ENCODE data around the gene SDK1. TPM values are rescaled to one million over a fixed set of nuclear protein-coding genes. Genes with fewer than 3 reads are reported as not detected.

SDK1 gene
- total and polyA plus RNA-seq, 2 experiments from 2014 or later: 2.1 to 10.0 TPM

DNA sequence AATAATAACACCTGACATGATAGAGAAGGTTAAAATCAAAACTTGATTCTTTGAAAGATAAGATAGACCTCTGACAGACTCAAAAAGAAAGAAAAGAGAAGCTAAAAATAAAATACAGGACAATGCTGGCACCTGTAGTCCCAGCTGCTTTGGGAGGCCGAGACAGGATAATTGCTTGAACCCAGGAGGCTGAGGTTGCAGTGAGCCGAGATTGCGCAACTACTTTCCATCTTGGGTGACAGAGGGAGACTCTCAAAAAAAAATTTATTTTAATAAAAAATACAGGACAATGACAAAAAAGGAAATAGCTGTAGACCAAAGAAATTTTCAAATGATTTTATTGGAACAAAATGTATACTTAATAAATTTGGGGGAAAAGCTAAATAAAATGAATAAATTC lies 263.2 kb downstream of the SDK1 start:
- DNase-seq (ENCODE audit: low spot score) (no peak), ATAC-seq (no peak)
- Histone ChIP-seq H3F3A (replicated peaks; ENCODE audit: low read depth) (no peaks in the 10 kb centered on the region), H3K4me2 (no peak overlapping the region), H3K9me2 (ENCODE audit: insufficient read depth) (0 out of 2 replicates have a peak, but pooled peaks cover 3% of the 10 kb centered on the region), H3K36me3 (ENCODE audit: insufficient read depth) (no peaks in the 10 kb centered on the region), H3K4me1 (ENCODE audit: insufficient read depth) (no peaks in the 10 kb centered on the region; the same call in 1 of the 2 replicates), H3K4me3 (no peak overlapping the region), H2AFZ (no peak overlapping the region), H3K79me2 (replicated peaks; ENCODE audit: insufficient read depth) (no peaks in the 10 kb centered on the region), H3K27ac (ENCODE audit: low read depth) (no peak overlapping the region), H4K20me1 (replicated peaks; ENCODE audit: insufficient read depth) (no peaks in the 10 kb centered on the region), H3K27me3 (ENCODE audit: insufficient read depth) (no peaks in the 10 kb centered on the region)
- Mint-ChIP-seq H3K27ac (no peak overlapping the region), H3K4me3 (no peak overlapping the region), H3K27me3 (ENCODE audit: insufficient read depth, low read depth, poor library complexity) (no peaks in the 10 kb centered on the region), H3K4me1 (peaks cover 11% of the 10 kb centered on the region), H3K36me3 (ENCODE audit: low read depth) (no peaks in the 10 kb centered on the region), H3K9me3 (no peaks in the 10 kb centered on the region)
- TF ChIP-seq ZNF114 (CRISPR knock-in tag; IDR thresholded peaks at IDR 0.05) (no peak), EZH2phosphoT487 (IDR thresholded peaks at IDR 0.05; ENCODE audit: unreplicated experiment) (no peak), POLR2AphosphoS5 (IDR thresholded peaks at IDR 0.05; ENCODE audit: low read depth) (no peak), STAT1 (IDR thresholded peaks at IDR 0.05; ENCODE audit: unreplicated experiment) (no peak), ZNF331 (CRISPR knock-in tag; IDR thresholded peaks at IDR 0.05; ENCODE audit: low read depth) (no peak), EZH2 (IDR thresholded peaks at IDR 0.05; ENCODE audit: low read depth, unreplicated experiment) (no peak), NANOG (IDR thresholded peaks at IDR 0.05; ENCODE audit: borderline replicate concordance) (no peak), JUNB (IDR thresholded peaks at IDR 0.05; ENCODE audit: unreplicated experiment) (no peak), CREB1 (CRISPR knock-in tag; IDR thresholded peaks at IDR 0.05; ENCODE audit: low read depth) (no peak)
- TF ChIP-seq, protein P1, sequence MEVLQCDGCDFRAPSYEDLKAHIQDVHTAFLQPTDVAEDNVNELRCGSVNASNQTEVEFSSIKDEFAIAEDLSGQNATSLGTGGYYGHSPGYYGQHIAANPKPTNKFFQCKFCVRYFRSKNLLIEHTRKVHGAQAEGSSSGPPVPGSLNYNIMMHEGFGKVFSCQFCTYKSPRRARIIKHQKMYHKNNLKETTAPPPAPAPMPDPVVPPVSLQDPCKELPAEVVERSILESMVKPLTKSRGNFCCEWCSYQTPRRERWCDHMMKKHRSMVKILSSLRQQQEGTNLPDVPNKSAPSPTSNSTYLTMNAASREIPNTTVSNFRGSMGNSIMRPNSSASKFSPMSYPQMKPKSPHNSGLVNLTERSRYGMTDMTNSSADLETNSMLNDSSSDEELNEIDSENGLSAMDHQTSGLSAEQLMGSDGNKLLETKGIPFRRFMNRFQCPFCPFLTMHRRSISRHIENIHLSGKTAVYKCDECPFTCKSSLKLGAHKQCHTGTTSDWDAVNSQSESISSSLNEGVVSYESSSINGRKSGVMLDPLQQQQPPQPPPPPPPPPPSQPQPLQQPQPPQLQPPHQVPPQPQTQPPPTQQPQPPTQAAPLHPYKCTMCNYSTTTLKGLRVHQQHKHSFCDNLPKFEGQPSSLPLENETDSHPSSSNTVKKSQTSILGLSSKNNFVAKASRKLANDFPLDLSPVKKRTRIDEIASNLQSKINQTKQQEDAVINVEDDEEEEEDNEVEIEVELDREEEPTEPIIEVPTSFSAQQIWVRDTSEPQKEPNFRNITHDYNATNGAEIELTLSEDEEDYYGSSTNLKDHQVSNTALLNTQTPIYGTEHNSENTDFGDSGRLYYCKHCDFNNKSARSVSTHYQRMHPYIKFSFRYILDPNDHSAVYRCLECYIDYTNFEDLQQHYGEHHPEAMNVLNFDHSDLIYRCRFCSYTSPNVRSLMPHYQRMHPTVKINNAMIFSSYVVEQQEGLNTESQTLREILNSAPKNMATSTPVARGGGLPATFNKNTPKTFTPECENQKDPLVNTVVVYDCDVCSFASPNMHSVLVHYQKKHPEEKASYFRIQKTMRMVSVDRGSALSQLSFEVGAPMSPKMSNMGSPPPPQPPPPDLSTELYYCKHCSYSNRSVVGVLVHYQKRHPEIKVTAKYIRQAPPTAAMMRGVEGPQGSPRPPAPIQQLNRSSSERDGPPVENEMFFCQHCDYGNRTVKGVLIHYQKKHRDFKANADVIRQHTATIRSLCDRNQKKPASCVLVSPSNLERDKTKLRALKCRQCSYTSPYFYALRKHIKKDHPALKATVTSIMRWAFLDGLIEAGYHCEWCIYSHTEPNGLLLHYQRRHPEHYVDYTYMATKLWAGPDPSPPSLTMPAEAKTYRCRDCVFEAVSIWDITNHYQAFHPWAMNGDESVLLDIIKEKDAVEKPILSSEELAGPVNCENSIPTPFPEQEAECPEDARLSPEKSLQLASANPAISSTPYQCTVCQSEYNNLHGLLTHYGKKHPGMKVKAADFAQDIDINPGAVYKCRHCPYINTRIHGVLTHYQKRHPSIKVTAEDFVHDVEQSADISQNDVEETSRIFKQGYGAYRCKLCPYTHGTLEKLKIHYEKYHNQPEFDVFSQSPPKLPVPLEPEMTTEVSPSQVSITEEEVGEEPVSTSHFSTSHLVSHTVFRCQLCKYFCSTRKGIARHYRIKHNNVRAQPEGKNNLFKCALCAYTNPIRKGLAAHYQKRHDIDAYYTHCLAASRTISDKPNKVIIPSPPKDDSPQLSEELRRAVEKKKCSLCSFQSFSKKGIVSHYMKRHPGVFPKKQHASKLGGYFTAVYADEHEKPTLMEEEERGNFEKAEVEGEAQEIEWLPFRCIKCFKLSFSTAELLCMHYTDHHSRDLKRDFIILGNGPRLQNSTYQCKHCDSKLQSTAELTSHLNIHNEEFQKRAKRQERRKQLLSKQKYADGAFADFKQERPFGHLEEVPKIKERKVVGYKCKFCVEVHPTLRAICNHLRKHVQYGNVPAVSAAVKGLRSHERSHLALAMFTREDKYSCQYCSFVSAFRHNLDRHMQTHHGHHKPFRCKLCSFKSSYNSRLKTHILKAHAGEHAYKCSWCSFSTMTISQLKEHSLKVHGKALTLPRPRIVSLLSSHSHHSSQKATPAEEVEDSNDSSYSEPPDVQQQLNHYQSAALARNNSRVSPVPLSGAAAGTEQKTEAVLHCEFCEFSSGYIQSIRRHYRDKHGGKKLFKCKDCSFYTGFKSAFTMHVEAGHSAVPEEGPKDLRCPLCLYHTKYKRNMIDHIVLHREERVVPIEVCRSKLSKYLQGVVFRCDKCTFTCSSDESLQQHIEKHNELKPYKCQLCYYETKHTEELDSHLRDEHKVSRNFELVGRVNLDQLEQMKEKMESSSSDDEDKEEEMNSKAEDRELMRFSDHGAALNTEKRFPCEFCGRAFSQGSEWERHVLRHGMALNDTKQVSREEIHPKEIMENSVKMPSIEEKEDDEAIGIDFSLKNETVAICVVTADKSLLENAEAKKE (CRISPR knock-in tag; IDR thresholded peaks at IDR 0.05): no peak
- TF ChIP-seq, protein P2, sequence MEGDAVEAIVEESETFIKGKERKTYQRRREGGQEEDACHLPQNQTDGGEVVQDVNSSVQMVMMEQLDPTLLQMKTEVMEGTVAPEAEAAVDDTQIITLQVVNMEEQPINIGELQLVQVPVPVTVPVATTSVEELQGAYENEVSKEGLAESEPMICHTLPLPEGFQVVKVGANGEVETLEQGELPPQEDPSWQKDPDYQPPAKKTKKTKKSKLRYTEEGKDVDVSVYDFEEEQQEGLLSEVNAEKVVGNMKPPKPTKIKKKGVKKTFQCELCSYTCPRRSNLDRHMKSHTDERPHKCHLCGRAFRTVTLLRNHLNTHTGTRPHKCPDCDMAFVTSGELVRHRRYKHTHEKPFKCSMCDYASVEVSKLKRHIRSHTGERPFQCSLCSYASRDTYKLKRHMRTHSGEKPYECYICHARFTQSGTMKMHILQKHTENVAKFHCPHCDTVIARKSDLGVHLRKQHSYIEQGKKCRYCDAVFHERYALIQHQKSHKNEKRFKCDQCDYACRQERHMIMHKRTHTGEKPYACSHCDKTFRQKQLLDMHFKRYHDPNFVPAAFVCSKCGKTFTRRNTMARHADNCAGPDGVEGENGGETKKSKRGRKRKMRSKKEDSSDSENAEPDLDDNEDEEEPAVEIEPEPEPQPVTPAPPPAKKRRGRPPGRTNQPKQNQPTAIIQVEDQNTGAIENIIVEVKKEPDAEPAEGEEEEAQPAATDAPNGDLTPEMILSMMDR (conservative IDR thresholded peaks at IDR 0.05; ENCODE audit: low read depth in 2 of 2): no peak
- TF ChIP-seq, protein P3, sequence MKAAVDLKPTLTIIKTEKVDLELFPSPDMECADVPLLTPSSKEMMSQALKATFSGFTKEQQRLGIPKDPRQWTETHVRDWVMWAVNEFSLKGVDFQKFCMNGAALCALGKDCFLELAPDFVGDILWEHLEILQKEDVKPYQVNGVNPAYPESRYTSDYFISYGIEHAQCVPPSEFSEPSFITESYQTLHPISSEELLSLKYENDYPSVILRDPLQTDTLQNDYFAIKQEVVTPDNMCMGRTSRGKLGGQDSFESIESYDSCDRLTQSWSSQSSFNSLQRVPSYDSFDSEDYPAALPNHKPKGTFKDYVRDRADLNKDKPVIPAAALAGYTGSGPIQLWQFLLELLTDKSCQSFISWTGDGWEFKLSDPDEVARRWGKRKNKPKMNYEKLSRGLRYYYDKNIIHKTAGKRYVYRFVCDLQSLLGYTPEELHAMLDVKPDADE (IDR thresholded peaks at IDR 0.05): no peak
- TF ChIP-seq, protein P4, sequence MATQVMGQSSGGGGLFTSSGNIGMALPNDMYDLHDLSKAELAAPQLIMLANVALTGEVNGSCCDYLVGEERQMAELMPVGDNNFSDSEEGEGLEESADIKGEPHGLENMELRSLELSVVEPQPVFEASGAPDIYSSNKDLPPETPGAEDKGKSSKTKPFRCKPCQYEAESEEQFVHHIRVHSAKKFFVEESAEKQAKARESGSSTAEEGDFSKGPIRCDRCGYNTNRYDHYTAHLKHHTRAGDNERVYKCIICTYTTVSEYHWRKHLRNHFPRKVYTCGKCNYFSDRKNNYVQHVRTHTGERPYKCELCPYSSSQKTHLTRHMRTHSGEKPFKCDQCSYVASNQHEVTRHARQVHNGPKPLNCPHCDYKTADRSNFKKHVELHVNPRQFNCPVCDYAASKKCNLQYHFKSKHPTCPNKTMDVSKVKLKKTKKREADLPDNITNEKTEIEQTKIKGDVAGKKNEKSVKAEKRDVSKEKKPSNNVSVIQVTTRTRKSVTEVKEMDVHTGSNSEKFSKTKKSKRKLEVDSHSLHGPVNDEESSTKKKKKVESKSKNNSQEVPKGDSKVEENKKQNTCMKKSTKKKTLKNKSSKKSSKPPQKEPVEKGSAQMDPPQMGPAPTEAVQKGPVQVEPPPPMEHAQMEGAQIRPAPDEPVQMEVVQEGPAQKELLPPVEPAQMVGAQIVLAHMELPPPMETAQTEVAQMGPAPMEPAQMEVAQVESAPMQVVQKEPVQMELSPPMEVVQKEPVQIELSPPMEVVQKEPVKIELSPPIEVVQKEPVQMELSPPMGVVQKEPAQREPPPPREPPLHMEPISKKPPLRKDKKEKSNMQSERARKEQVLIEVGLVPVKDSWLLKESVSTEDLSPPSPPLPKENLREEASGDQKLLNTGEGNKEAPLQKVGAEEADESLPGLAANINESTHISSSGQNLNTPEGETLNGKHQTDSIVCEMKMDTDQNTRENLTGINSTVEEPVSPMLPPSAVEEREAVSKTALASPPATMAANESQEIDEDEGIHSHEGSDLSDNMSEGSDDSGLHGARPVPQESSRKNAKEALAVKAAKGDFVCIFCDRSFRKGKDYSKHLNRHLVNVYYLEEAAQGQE (IDR thresholded peaks at IDR 0.05; ENCODE audit: unreplicated experiment): no peak

Data from GM23338 (cell line).